HL-60 (cell line): ENCODE measurements around the gene EPS8L3.
A peak's percentile ranks its signal among the peaks of the same experiment; 100 is the strongest.

Source experiments
- DNase-seq, 2 experiments: peaks; one replicate each; pipeline ENCODE4 v3.0.0-alpha.2; 2010 to 2020; ENCODE audit warnings: low read depth in 1 of 2, low spot score in 1 of 2
- H3K27ac ChIP-seq: fragments of 250-450 bp; sonication (Bioruptor Pico); replicated peaks from 2 replicates; pipeline ENCODE4 v1.5.1; 2020; ENCODE audit warnings: mild to moderate bottlenecking, moderate library complexity
- H3K27me3 ChIP-seq: fragments of 250-450 bp; sonication (Bioruptor Pico); 2 replicates; pipeline ENCODE4 v1.5.1; 2021; ENCODE audit warnings: mild to moderate bottlenecking, moderate library complexity; ENCODE audit not compliant: insufficient read depth, poor library complexity, severe bottlenecking
- H3K4me3 ChIP-seq: replicated peaks from 2 replicates; pipeline ENCODE4 v1.5.1; 2011; ENCODE audit warnings: mild to moderate bottlenecking, control low read depth, low read length; ENCODE audit not compliant: insufficient read depth
- GABPA ChIP-seq: IDR thresholded peaks from 2 replicates; pipeline ENCODE4 v1.6.1; 2012; ENCODE audit warnings: low read depth
- POLR2AphosphoS5 ChIP-seq: IDR thresholded peaks from 2 replicates; pipeline ENCODE4 v1.6.1; 2012; ENCODE audit warnings: low read depth
- SPI1 ChIP-seq: IDR thresholded peaks from 2 replicates; pipeline ENCODE4 v1.6.1; 2012; ENCODE audit warnings: low read depth, mild to moderate bottlenecking, borderline replicate concordance
- TF ChIP-seq, protein P1 (sequence below): IDR thresholded peaks from 2 replicates; pipeline ENCODE4 v1.6.1; 2012; ENCODE audit warnings: low read depth; ENCODE audit not compliant: insufficient replicate concordance
- TF ChIP-seq, protein P2 (sequence below): IDR thresholded peaks from one replicate; pipeline ENCODE4 v1.5.1; 2011; ENCODE audit warnings: low read length, control low read depth, inconsistent platforms; ENCODE audit not compliant: insufficient read depth

Gene EPS8L3

DNA sequence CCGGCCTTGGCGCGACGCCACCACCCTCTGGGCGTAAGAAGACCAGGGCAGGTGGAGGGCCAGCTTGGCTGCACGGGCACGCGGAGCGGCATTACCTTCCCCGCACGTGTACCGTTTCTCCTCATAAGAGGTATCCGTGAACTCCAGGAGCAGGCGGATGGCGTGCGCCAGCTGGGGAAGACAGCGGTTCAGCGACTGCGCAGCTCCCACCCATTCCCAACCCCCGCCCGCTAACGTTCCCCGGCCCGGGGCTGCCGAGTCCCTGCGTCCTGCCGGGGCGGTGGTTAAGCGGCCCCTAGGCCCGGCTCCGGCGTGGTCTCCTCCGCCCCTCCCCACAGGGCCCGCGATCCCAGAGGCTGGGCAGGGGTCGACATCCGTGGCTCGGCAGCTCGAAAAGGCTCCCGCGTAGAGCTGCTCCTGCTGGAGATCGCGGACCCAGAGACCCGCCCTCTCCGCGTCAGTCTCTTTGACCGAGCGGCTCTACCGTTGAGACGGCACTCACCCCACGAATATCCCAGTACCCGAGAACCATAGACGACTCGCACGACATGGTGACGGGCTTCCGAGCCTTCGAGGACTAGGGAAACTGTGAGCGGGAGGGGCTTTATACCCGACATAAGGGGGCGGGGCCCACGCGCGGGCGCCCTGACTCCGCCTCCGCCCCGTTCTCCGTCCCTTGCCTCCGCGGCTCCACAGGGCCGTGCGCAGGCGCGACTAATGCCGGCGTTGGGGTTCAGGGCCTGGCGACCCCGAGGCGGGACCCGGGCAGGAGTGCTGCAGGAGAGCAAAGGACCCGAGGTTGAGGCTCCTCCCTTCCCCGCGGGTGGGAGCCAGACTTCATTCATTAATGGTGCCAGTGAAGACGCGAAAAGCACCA is 23.7 kb downstream of the EPS8L3 start:
- H3K4me3 ChIP-seq = peak overlapping the region; percentile 60
- H3K27ac ChIP-seq = no peak overlapping the region
- H3K27me3 ChIP-seq = peaks cover 4% of the 10 kb centered on the region
- TF ChIP-seq, protein P1, sequence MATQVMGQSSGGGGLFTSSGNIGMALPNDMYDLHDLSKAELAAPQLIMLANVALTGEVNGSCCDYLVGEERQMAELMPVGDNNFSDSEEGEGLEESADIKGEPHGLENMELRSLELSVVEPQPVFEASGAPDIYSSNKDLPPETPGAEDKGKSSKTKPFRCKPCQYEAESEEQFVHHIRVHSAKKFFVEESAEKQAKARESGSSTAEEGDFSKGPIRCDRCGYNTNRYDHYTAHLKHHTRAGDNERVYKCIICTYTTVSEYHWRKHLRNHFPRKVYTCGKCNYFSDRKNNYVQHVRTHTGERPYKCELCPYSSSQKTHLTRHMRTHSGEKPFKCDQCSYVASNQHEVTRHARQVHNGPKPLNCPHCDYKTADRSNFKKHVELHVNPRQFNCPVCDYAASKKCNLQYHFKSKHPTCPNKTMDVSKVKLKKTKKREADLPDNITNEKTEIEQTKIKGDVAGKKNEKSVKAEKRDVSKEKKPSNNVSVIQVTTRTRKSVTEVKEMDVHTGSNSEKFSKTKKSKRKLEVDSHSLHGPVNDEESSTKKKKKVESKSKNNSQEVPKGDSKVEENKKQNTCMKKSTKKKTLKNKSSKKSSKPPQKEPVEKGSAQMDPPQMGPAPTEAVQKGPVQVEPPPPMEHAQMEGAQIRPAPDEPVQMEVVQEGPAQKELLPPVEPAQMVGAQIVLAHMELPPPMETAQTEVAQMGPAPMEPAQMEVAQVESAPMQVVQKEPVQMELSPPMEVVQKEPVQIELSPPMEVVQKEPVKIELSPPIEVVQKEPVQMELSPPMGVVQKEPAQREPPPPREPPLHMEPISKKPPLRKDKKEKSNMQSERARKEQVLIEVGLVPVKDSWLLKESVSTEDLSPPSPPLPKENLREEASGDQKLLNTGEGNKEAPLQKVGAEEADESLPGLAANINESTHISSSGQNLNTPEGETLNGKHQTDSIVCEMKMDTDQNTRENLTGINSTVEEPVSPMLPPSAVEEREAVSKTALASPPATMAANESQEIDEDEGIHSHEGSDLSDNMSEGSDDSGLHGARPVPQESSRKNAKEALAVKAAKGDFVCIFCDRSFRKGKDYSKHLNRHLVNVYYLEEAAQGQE = no peak
- TF ChIP-seq, protein P2, sequence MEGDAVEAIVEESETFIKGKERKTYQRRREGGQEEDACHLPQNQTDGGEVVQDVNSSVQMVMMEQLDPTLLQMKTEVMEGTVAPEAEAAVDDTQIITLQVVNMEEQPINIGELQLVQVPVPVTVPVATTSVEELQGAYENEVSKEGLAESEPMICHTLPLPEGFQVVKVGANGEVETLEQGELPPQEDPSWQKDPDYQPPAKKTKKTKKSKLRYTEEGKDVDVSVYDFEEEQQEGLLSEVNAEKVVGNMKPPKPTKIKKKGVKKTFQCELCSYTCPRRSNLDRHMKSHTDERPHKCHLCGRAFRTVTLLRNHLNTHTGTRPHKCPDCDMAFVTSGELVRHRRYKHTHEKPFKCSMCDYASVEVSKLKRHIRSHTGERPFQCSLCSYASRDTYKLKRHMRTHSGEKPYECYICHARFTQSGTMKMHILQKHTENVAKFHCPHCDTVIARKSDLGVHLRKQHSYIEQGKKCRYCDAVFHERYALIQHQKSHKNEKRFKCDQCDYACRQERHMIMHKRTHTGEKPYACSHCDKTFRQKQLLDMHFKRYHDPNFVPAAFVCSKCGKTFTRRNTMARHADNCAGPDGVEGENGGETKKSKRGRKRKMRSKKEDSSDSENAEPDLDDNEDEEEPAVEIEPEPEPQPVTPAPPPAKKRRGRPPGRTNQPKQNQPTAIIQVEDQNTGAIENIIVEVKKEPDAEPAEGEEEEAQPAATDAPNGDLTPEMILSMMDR = no peak
- TF ChIP-seq GABPA (no peak), POLR2AphosphoS5 (no peak), SPI1 (no peak)
- peak; percentile 48 to 55 for DNase-seq

DNA sequence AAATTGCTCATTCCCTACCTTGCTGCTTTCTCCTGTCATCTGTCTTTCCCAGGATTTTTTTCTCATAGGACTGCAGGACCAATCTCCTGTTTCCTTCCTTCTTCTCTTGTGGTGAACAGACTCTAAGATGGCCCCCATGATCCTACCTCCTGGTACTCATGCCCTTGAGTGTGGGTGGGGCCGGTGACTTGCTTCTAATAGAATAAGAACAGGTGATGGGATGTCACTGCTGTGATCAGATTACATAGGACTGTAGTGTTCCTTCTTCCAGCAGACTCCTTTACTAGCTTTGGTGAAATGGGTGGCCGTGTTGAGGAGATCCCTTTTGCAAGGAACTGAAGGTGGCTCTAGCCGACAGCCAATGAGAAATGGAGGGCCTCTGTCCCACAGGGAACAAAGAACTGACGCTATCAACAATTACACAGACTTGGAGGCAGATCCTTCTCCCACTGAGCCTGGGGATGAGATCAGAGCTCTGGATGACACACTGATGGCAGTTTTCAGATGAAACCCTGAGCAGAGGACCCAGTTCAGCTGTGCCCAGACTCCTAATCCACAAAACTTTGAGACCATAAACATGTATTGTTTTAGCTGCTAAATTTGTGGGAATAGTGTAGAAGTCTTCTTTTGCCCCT is 30.4 kb downstream of the EPS8L3 start:
- DNase-seq = no peak
- no peak overlapping the region for H3K4me3 ChIP-seq
- H3K27me3 ChIP-seq = no peaks in the 10 kb centered on the region
- no peak overlapping the region for H3K27ac ChIP-seq
- TF ChIP-seq, protein P2 = no peak
- TF ChIP-seq SPI1 = no peak
- no peak for TF ChIP-seq POLR2AphosphoS5

DNA sequence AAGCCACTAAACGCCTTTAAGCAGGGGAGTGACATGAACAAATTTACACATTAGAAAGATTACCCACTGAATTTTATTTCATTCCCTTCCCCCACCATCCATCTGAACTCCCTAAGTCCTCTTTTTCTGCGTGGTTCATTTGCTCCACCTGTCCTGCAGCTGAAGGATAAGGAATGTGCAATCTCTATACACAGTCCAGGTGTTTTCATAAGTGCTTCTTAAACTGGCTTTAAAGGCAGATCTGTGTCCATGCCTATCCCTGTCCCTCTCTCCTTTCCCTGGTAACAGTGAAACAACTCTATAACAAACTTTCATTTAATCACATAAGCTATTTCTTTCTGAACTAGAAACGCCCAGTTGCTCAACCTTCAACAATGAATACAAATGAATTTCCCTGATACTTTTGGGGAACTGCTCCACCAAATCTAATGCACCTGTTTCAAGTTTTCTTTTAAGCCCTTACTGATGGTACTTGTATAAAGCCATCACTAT is 31.3 kb downstream of the EPS8L3 start:
- no peak overlapping the region for H3K4me3 ChIP-seq
- no peak overlapping the region for H3K27ac ChIP-seq

More for the DNA sequence above, 31.3 kb downstream of the EPS8L3 start:
- no peaks in the 10 kb centered on the region for H3K27me3 ChIP-seq
- TF ChIP-seq, protein P2 = no peak
- no peak for TF ChIP-seq GABPA
- TF ChIP-seq, protein P1 = no peak
- no peak for TF ChIP-seq POLR2AphosphoS5
- no peak for TF ChIP-seq SPI1
- no peak for DNase-seq
